HG02763 (cell line): ENCODE measurements around the gene RPL7A.
"Not testable (repeated sequence)": the region's sequence is repeated elsewhere in the genome, so short reads cannot be mapped to it uniquely, and the experiment has no call there.

Source experiments
- ATAC-seq: cut with Tn5 transposase; IDR thresholded peaks from one replicate; pipeline ENCODE4 v1.9.1; 2021; ENCODE audit warnings: mild to moderate bottlenecking, moderate library complexity; ENCODE audit not compliant: unreplicated experiment

RPL7A gene

GRCh38 chr9:133366435-133366834 is 18.4 kb downstream of the RPL7A start:
- no peak for ATAC-seq

- no peak for ATAC-seq
These were observed 19.2 kb downstream of the RPL7A start for GRCh38 chr9:133367221-133367620.

- ATAC-seq, result no peak
These were observed 19.8 kb downstream of the RPL7A start for GRCh38 chr9:133367778-133368177.

- ATAC-seq, result no peak
These were observed 20.3 kb downstream of the RPL7A start for GRCh38 chr9:133368249-133368881.

- ATAC-seq, result no peak
These were observed 21.4 kb downstream of the RPL7A start for GRCh38 chr9:133369422-133369821.

GRCh38 chr9:133369933-133370332 is 21.9 kb downstream of the RPL7A start:
- no peak for ATAC-seq

GRCh38 chr9:133370685-133371084 is 22.7 kb downstream of the RPL7A start:
- ATAC-seq, result no peak

GRCh38 chr9:133371261-133371711 is 23.3 kb downstream of the RPL7A start:
- no peak for ATAC-seq

- no peak for ATAC-seq
These were observed 24.1 kb downstream of the RPL7A start for GRCh38 chr9:133372144-133372543.

- no peak for ATAC-seq
These were observed 26.6 kb downstream of the RPL7A start for GRCh38 chr9:133374612-133375115.

GRCh38 chr9:133375116-133375723 is 27.2 kb downstream of the RPL7A start:
- peak; percentile 6 for ATAC-seq

GRCh38 chr9:133375724-133376654 is 28.0 kb downstream of the RPL7A start, which contains the start of the genes STKLD1 and SURF4:
TSS of gene STKLD1 (plus strand) at chr9:133376366. CDS start at chr9:133376474, 108 bp downstream.
TSS of gene SURF4 (minus strand) at chr9:133376060. CDS start at chr9:133375969, 91 bp downstream.
- ATAC-seq, result peak; percentile 84

GRCh38 chr9:133377280-133377679 is 29.3 kb downstream of the RPL7A start:
- ATAC-seq, result not testable (repeated sequence)

GRCh38 chr9:133377721-133378216 is 29.8 kb downstream of the RPL7A start:
- ATAC-seq, result no peak

- ATAC-seq, result no peak
These were observed 30.5 kb downstream of the RPL7A start for GRCh38 chr9:133378408-133378962.

- no peak for ATAC-seq
These were observed 31.4 kb downstream of the RPL7A start for GRCh38 chr9:133379153-133380086.

- ATAC-seq, result no peak
These were observed 32.7 kb downstream of the RPL7A start for GRCh38 chr9:133380734-133381133.

GRCh38 chr9:133382507-133383141 is 34.6 kb downstream of the RPL7A start:
- ATAC-seq, result no peak

- no peak for ATAC-seq
These were observed 35.4 kb downstream of the RPL7A start for GRCh38 chr9:133383438-133383837.
